DMS114 treated with DMSO at 0.1 percent for 48 hours (cell line): Measurements from ENCODE around the gene SLC22A4.

Experiments used
- DNase-seq: peaks from one replicate; lab custom pipeline; 2025; ENCODE audit not compliant: unreplicated experiment; lab: John Stamatoyannopoulos, UW

SLC22A4 gene

DNA sequence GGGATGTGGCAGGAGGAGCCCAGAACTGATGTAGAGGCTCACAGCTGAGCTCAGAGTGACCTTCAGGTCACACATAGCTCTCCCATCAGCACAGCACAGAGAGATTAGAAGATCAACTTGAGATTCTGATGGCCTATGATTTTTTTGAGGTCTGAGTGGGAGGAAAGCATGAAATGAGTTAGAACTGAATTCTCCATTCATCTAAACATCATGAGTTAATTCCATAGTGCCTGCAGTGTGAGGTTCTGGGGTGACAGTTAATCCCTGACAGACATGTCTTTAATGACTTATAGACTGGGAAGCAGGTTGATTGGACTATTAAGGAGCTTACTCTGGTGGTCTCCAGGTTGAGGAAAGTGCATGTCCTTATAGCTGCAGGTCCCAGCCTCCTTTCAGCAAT lies 97.7 kb downstream of the SLC22A4 start:
- DNase-seq, result no peak

DNA sequence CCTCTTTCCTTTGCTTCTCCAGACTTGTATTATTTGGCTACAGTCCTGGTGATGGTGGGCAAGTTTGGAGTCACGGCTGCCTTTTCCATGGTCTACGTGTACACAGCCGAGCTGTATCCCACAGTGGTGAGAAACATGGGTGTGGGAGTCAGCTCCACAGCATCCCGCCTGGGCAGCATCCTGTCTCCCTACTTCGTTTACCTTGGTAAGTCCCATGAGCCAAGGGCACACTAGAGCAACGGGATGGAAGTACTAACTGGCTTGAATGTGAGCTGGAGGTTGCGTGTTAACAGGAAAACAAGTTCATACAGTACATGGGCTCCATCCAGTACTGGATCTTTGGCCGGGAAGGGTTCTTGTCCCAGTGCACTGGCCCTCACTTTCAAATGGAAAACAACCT lies 98.2 kb downstream of the SLC22A4 start:
- no peak for DNase-seq

DNA sequence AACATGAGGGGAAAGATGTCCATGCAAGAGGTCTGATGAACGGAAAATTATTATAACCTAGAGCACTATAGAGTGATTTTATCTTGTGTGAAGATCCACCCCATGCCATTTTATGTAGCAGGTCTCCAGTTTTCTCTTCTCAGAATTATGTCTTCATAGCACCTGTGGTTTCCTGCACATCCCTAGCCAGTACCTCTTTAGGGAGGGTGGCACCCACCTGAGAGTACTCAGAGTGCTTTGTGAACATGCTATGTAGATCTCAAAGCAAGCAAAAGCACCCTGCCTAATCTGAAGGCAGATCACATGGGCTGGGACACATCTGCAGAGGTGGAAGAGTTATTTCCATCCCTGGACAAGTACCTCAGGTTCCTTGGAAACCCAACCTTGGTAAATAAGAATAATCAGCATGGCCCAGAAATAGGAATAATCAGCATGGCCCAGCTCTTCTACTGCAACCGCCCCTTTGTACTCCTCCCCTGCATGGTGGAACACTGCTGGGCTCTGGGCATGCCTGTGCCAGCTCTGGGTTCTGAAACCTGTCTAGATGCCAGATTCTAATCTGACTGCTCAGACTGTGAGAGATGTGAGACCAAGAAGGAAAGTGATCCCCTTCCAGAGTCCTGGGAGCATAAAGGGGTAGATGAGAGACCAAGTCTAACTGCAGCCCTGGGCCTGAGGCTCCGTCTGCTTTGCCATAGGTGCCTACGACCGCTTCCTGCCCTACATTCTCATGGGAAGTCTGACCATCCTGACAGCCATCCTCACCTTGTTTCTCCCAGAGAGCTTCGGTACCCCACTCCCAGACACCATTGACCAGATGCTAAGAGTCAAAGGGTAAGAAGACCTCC lies 99.0 kb downstream of the SLC22A4 start:
- DNase-seq, result no peak
